Epithelial cell of esophagus (primary cell): Measurements from ENCODE around the gene AGR2.

Experiments used
- DNase-seq: peaks from one replicate; pipeline ENCODE4 v3.0.0; 2010; ENCODE audit warnings: low read depth
- H3K4me3 ChIP-seq: 2 replicates; pipeline ENCODE4 v1.5.1; 2011; ENCODE audit warnings: mild to moderate bottlenecking, low read length, control low read depth
- CTCF ChIP-seq: IDR thresholded peaks from 2 replicates; pipeline ENCODE4 v1.5.1; 2011; ENCODE audit warnings: low read depth, mild to moderate bottlenecking, low read length, control low read depth, inconsistent platforms; ENCODE audit not compliant: insufficient read depth; ENCODE audit errors: missing control alignments

AGR2 gene

GRCh38 chr7:16745645-16746044 is 59.2 kb downstream of the AGR2 start:
- no peak for DNase-seq
- no peak for TF ChIP-seq CTCF

GRCh38 chr7:16744518-16745250 is 60.1 kb downstream of the AGR2 start:
- no peak for DNase-seq
- H3K4me3 ChIP-seq, result no peak overlapping the region
- no peak for TF ChIP-seq CTCF

More at GRCh38 chr7:16745645-16746044, 59.2 kb downstream of the AGR2 start:
- no peak overlapping the region for H3K4me3 ChIP-seq

- DNase-seq, result peak; percentile 39
- no peak for TF ChIP-seq CTCF
- no peak overlapping the region for H3K4me3 ChIP-seq
These were observed 61.6 kb downstream of the AGR2 start for GRCh38 chr7:16743236-16743635.

GRCh38 chr7:16742547-16742946 is 62.3 kb downstream of the AGR2 start:
- TF ChIP-seq CTCF, result no peak
- no peak overlapping the region for H3K4me3 ChIP-seq
- no peak for DNase-seq
